ENCODE results near the gene ETS1.

The ETS1 gene

DNA sequence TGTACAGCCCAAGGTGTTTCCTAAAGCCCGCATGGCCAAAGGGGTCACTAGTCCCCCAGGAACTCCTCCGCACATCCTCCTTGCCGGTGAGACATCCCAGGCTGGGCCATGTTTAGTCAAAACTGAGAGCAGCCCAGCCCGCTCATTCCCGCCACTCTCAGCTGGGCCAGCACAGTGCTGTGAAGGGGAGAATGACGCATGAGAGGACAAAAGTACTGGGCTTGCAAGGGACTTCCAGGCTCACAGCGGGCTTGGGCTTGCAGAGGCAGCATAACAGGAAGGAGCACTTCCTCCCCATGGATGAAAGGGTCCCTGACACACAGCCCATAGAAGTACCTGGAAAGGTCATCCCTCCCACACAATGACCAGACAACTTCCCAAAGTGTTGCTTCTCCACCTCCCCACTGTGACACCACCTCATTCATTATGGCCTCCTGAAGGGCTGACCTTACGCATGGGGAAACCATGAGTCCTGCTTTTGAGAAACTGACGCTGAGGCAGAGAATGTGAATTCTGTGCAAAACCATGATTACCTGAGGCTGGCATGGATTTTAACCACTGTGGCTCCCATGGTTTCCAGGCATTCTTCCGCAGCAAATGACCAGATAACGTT, 19.1 kb downstream of the ETS1 start:
- DNase-seq (ENCODE audit: extremely low read depth, low read depth): no peak
- TF ChIP-seq, protein P1, sequence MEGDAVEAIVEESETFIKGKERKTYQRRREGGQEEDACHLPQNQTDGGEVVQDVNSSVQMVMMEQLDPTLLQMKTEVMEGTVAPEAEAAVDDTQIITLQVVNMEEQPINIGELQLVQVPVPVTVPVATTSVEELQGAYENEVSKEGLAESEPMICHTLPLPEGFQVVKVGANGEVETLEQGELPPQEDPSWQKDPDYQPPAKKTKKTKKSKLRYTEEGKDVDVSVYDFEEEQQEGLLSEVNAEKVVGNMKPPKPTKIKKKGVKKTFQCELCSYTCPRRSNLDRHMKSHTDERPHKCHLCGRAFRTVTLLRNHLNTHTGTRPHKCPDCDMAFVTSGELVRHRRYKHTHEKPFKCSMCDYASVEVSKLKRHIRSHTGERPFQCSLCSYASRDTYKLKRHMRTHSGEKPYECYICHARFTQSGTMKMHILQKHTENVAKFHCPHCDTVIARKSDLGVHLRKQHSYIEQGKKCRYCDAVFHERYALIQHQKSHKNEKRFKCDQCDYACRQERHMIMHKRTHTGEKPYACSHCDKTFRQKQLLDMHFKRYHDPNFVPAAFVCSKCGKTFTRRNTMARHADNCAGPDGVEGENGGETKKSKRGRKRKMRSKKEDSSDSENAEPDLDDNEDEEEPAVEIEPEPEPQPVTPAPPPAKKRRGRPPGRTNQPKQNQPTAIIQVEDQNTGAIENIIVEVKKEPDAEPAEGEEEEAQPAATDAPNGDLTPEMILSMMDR (IDR thresholded peaks at IDR 0.05; ENCODE audit: low read depth, low read length): no peak

DNA sequence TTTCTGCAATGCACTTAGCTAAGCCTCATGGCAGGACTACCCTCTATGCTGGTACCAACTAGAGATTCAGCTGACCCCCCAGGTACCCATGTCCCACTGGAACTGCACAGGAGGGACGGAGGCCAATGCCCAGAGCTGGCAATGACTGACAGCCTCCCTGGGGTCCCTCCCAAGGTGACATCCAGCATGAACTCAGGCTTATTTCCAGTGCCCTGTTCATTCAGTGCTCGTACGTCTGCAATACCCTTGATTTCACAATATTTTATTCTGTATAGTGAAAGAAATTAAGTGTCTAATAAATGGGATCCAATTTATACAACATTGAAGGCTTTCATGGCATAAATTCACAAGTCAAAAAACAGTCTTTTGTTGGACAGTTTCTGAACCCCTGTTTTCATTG, 20.2 kb downstream of the ETS1 start:
- DNase-seq (ENCODE audit: extremely low read depth, low read depth): no peak
- TF ChIP-seq, protein P1 (IDR thresholded peaks at IDR 0.05; ENCODE audit: low read depth, low read length): no peak

DNA sequence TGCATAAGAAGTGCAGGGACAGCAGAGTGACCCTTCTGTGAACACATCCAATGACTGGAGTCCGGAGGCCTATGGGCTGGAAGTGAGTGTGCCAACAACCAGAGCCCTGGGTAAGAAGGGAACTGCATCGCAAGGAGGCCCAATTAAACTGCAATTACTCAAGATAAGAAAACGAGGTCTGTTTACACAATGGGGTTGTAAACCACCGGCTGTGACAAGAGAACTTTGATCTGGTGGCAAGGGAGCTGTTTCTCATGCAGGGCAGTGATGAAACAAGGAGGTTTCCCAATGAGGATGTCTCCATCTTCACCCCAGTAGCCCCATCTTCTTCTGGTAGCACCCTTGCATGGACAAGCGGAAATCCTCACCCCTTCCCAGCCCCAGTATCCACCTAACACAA, 21.5 kb downstream of the ETS1 start:
- no peak for DNase-seq (ENCODE audit: extremely low read depth, low read depth)
- TF ChIP-seq, protein P1 (IDR thresholded peaks at IDR 0.05; ENCODE audit: low read depth, low read length): no peak

DNA sequence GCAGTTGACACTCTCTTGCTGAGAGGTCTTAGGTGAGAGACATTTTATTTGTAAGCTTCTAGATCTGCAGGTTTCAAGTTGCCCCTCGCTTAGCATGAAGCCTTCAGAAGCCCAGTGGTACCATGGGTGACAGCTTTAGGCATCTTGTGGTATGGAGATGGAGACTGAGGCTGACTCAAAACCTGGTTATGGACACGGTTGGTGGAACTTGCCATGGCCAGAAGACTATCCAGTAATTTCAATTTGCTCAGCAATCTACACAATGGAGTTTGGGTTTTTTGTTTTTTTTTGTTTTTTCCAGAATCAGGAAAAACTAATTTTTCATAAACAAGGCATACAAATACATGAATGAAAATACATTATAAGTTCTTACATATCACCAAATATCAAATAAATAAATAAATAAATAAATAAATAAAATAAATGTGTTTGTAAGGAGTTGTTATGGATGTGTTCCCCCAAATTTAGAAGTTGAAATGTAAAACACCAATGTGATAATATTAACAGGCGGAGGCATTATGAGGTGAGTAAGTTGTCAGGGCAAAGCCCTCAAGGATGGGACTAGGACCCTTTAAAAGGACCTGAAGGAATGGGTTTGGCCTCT, 22.6 kb downstream of the ETS1 start:
- TF ChIP-seq, protein P1 (IDR thresholded peaks at IDR 0.05; ENCODE audit: low read depth, low read length): no peak
- no peak for DNase-seq (ENCODE audit: extremely low read depth, low read depth)

DNA sequence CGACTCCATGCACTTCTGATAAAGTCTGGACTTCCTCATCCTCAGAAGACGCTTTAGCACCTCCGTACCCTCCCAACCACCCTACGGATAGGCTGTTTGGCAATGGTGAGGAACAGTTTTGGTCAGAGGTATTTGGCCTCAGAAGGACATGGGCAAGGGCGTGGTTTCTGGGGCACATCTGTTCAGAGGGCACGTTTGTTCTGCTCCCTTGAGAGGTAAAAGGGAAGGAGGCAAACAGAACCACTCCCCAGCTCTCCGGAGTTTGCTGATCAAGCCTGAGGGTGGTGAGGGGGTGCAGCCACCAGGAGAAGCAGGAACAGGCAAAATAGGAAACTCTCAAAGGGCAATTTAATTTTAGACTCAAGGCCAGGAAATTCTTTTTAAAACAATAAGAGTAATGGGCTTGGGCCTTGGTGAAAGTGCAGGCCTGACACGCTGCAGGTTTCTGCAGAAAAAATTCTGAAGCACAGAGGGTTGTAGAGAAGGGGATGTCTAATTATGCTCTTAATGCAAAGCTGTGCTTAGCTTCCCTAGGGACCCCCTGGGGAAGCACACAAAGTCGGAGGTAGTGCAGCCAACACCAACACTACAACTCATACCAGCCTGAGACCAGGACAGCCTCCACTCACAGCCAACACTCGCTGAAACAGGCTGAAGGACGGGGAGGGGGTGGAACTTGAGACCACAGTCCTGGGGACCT, 23.3 kb downstream of the ETS1 start:
- DNase-seq (ENCODE audit: extremely low read depth, low read depth): no peak

DNA sequence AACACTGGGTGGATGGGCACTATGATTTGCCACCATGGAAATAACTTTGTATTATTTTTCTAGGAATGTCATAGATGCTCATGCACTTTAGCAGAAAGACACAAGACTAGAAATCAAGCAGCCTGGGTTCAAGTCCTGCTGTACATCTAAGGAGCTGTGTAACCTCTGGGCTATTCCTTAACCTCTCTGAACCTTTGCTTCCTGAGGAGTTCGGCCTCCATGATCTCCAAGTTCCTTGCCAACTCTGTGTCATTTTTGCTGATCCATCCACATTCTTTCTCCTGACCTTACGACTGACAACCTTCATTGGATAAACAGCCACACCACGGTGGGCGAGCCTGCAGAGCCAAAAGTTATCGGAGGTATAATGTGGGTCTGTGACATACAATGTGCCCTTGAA, 24.1 kb downstream of the ETS1 start:
- DNase-seq (ENCODE audit: extremely low read depth, low read depth): no peak
- TF ChIP-seq, protein P1 (IDR thresholded peaks at IDR 0.05; ENCODE audit: low read depth, low read length): no peak

More for the DNA sequence above, 23.3 kb downstream of the ETS1 start:
- TF ChIP-seq, protein P1 (IDR thresholded peaks at IDR 0.05; ENCODE audit: low read depth, low read length): no peak

DNA sequence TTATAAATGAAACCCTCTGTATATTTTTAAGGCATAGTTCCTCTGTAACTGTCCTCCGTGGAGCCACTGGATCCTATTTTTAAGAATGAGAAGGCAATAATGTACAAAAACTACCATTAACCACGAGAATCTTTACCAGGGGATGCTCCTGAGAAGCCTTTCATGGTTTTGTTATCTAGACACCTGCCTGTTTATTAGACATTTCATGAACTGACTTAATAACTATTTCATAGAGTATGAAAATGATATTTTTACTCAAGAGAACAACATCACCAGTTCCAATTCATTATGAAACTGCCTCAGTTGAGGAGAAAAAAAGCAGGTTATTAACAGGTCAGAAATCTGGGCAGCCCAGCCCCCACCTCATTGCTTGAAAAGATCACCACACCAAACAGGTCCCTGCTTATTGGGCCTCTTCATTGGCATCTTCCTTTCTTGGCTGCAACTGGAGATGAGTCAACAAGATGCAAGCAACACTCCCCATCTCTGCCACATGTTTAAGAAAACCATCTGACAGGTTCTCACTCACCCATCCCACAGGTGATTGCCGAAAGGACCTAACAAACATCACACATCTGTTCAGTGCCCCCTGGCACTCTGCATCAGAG, 27.8 kb downstream of the ETS1 start:
- TF ChIP-seq, protein P1 (IDR thresholded peaks at IDR 0.05; ENCODE audit: low read depth, low read length): no peak
- DNase-seq (ENCODE audit: extremely low read depth, low read depth): no peak
